Peyer's patch (tissue), 4 donors: Measurements from ENCODE around the gene DNASE1L3.

Source experiments
- CTCF ChIP-seq, 6 experiments: fragments of 450-650 bp in 4 of 6; fragments of 200-600 bp in 2 of 6; sonication (generic) in 1 of 6; IDR thresholded peaks; one replicate each; pipeline ENCODE4 v1.5.1; 2017 to 2019; ENCODE audit warnings: antibody characterized with exemption in 6 of 6, mild to moderate bottlenecking in 3 of 6, moderate library complexity in 1 of 6
- POLR2A ChIP-seq, 2 donors: fragments of 450-650 bp; IDR thresholded peaks; one replicate each; pipeline ENCODE4 v1.5.1; 2017; ENCODE audit warnings: antibody characterized with exemption in 2 of 2, mild to moderate bottlenecking in 2 of 2, moderate library complexity in 2 of 2

GRCh38 chr3:58171126-58171525, 39.6 kb downstream of the DNASE1L3 start:
- TF ChIP-seq CTCF (IDR thresholded peaks at IDR 0.05) (no peak), POLR2A (IDR thresholded peaks at IDR 0.05) (no peak)
